Measurements from ENCODE around the gene SKAP1. TPM values are rescaled to one million over a fixed set of nuclear protein-coding genes. Genes with fewer than 3 reads are reported as not detected.

SKAP1 gene
- total and polyA plus RNA-seq, 7 donors: 0.09 to 1.0 (median 0.42) TPM; not detected in 2

GRCh38 chr17:48378708-48379392 is 51.2 kb downstream of the SKAP1 start:
- no peak for TF ChIP-seq CTCF (IDR thresholded peaks at IDR 0.05)
- Histone ChIP-seq H3K4me1 (no peaks in the 10 kb centered on the region), H3K9me3 (no peaks in the 10 kb centered on the region), H3K27me3 (ENCODE audit: insufficient read depth in 3 of 3, low read length in 2 of 3) (peaks cover 2 to 13% (median 6%) of the 10 kb centered on the region in 3 donors), H3K27ac (no peak overlapping the region), H3K4me3 (no peak overlapping the region), H3K36me3 (ENCODE audit: insufficient read depth in 1 of 2, low read depth in 1 of 2) (no peaks in the 10 kb centered on the region)
- ATAC-seq (no peak), DNase-seq (no peak)
- intact Hi-C loops (cut with DNase I): loop anchor here in 1 of 2 donors (10.0 kb wide), 1 partner anchor 164 kb away; no protein-coding TSS in a partner anchor
- WGBS, 3 donors: 84% methylated on average over 3 of the region's 3 CpGs

- no peak for DNase-seq
- Histone ChIP-seq H3K36me3 (ENCODE audit: insufficient read depth in 1 of 2, low read depth in 1 of 2) (no peaks in the 10 kb centered on the region), H3K27ac (no peak overlapping the region), H3K4me1 (no peaks in the 10 kb centered on the region), H3K27me3 (ENCODE audit: insufficient read depth in 3 of 3, low read length in 2 of 3) (peaks cover 2 to 13% (median 6%) of the 10 kb centered on the region in 3 donors), H3K9me3 (no peaks in the 10 kb centered on the region), H3K4me3 (no peak overlapping the region)
- WGBS, 3 donors: 55 to 61% (median 60%) methylated on average over 3 of the region's 3 CpGs
- no peak for TF ChIP-seq CTCF (IDR thresholded peaks at IDR 0.05)
- no peak for ATAC-seq
- intact Hi-C loops (cut with DNase I): loop anchor here in 1 of 2 donors (10.0 kb wide), 1 partner anchor 163 kb away; no protein-coding TSS in a partner anchor
These were observed 51.8 kb downstream of the SKAP1 start for GRCh38 chr17:48378238-48378637.

- Histone ChIP-seq H3K27ac (no peak overlapping the region), H3K4me1 (no peaks in the 10 kb centered on the region), H3K36me3 (ENCODE audit: insufficient read depth in 1 of 2, low read depth in 1 of 2) (no peaks in the 10 kb centered on the region), H3K27me3 (ENCODE audit: insufficient read depth in 3 of 3, low read length in 2 of 3) (peaks cover 4 to 13% (median 6%) of the 10 kb centered on the region in 3 donors), H3K9me3 (no peaks in the 10 kb centered on the region), H3K4me3 (no peak overlapping the region)
- WGBS, 3 donors: 70 to 79% (median 75%) methylated on average over 6 of the region's 6 CpGs
- intact Hi-C loops (cut with DNase I): loop anchor here in 1 of 2 donors (10.0 kb wide), 1 partner anchor 162 kb away; no protein-coding TSS in a partner anchor
- TF ChIP-seq CTCF (IDR thresholded peaks at IDR 0.05): no peak
- no peak for DNase-seq
- ATAC-seq: no peak
These were observed 53.2 kb downstream of the SKAP1 start for GRCh38 chr17:48376682-48377325.

GRCh38 chr17:48375356-48375755 is 54.7 kb downstream of the SKAP1 start:
- H3K9me3 ChIP-seq: no peaks in the 10 kb centered on the region
- DNase-seq (no peak), ATAC-seq (no peak)
- H3K4me1 ChIP-seq: no peaks in the 10 kb centered on the region
- no peaks in the 10 kb centered on the region for H3K36me3 ChIP-seq (ENCODE audit: insufficient read depth in 1 of 2, low read depth in 1 of 2)
- peaks cover 4 to 18% (median 9%) of the 10 kb centered on the region in 3 donors for H3K27me3 ChIP-seq (ENCODE audit: insufficient read depth in 3 of 3, low read length in 2 of 3)
- no peak for TF ChIP-seq CTCF (IDR thresholded peaks at IDR 0.05)
- WGBS, 3 donors: 52 to 73% (median 73%) methylated on average over 1 of the region's 1 CpG
- intact Hi-C loops (cut with DNase I): loop anchor here in 1 of 2 donors (10.0 kb wide), 1 partner anchor 161 kb away; no protein-coding TSS in a partner anchor
- H3K4me3 ChIP-seq: no peak overlapping the region
- no peak overlapping the region for H3K27ac ChIP-seq
